OCI-LY1 (cell line): ENCODE data around the gene E2F4.

ENCODE experiments used
- H2AFZ ChIP-seq: fragments of 200-600 bp; sonication (generic), shearing (Covaris generic); 2 replicates; pipeline ENCODE4 v1.6.0; 2014; ENCODE audit warnings: antibody characterized with exemption, mild to moderate bottlenecking, low read length
- H3F3A ChIP-seq: fragments of 200-600 bp; sonication (generic), shearing (Covaris generic); 2 replicates; pipeline ENCODE4 v1.6.0; 2014; ENCODE audit warnings: mild to moderate bottlenecking, antibody characterized with exemption, low read length, moderate library complexity; ENCODE audit not compliant: insufficient read depth
- H3K27ac ChIP-seq: fragments of 200-600 bp; sonication (generic); 2 replicates; pipeline ENCODE4 v1.5.1; 2014; ENCODE audit warnings: low read length, mixed run types, mild to moderate bottlenecking, low read depth; ENCODE audit not compliant: poor library complexity, severe bottlenecking
- H3K27me3 ChIP-seq: fragments of 200-600 bp; sonication (generic); 2 replicates; pipeline ENCODE4 v1.6.0; 2014; ENCODE audit warnings: antibody characterized with exemption, mild to moderate bottlenecking, low read length, moderate library complexity; ENCODE audit not compliant: insufficient read depth
- H3K36me3 ChIP-seq: fragments of 200-600 bp; sonication (generic); 2 replicates; pipeline ENCODE4 v1.6.1; 2014; ENCODE audit warnings: mild to moderate bottlenecking, antibody characterized with exemption, low read length, moderate library complexity, mixed read lengths; ENCODE audit not compliant: insufficient read depth
- H3K4me1 ChIP-seq: fragments of 200-600 bp; sonication (generic); 2 replicates; pipeline ENCODE4 v1.5.1; 2014; ENCODE audit warnings: mild to moderate bottlenecking, low read length, moderate library complexity; ENCODE audit not compliant: insufficient read depth, severe bottlenecking
- H3K4me2 ChIP-seq: fragments of 200-600 bp; sonication (generic), shearing (Covaris generic); 2 replicates; pipeline ENCODE4 v1.6.1; 2014; ENCODE audit warnings: low read length
- H3K4me3 ChIP-seq: fragments of 200-600 bp; sonication (generic); 2 replicates; pipeline ENCODE4 v1.5.1; 2014; ENCODE audit warnings: low read length, low read depth, mild to moderate bottlenecking, mixed read lengths; ENCODE audit not compliant: poor library complexity, severe bottlenecking
- H3K79me2 ChIP-seq: fragments of 200-600 bp; shearing (Covaris generic); 2 replicates; pipeline ENCODE4 v1.6.1; 2016; ENCODE audit warnings: mixed run types, low read length, mixed read lengths; ENCODE audit not compliant: insufficient read depth
- H3K9ac ChIP-seq: fragments of 200-600 bp; sonication (generic), shearing (Covaris generic); 2 replicates; pipeline ENCODE4 v1.6.1; 2014; ENCODE audit warnings: mild to moderate bottlenecking, low read length, mixed read lengths
- H3K9me2 ChIP-seq: fragments of 200-600 bp; sonication (generic), shearing (Covaris generic); 2 replicates; pipeline ENCODE4 v1.6.1; 2014; ENCODE audit warnings: low read depth, mild to moderate bottlenecking, low read length, mixed read lengths
- H3K9me3 ChIP-seq: fragments of 200-600 bp; shearing (Covaris generic); 2 replicates; pipeline ENCODE4 v1.6.1; 2014; ENCODE audit warnings: low read length, mixed read lengths
- H4K20me1 ChIP-seq: fragments of 200-600 bp; sonication (generic), shearing (Covaris generic); 2 replicates; pipeline ENCODE4 v1.6.0; 2016; ENCODE audit warnings: mild to moderate bottlenecking, low read length; ENCODE audit not compliant: insufficient read depth
- CTCF ChIP-seq: fragments of 200-600 bp; sonication (generic), shearing (Covaris generic); IDR thresholded peaks from 2 replicates; pipeline ENCODE4 v1.5.1; 2017; ENCODE audit warnings: mild to moderate bottlenecking, antibody characterized with exemption, low read length, moderate library complexity, mixed read lengths
- EZH2 ChIP-seq: fragments of 200-600 bp; sonication (generic), shearing (Covaris generic); IDR thresholded peaks from 2 replicates; pipeline ENCODE4 v1.8.0; 2017; ENCODE audit warnings: borderline replicate concordance, mixed run types, mild to moderate bottlenecking, antibody characterized with exemption, low read length, moderate library complexity, mixed read lengths

Gene E2F4

DNA sequence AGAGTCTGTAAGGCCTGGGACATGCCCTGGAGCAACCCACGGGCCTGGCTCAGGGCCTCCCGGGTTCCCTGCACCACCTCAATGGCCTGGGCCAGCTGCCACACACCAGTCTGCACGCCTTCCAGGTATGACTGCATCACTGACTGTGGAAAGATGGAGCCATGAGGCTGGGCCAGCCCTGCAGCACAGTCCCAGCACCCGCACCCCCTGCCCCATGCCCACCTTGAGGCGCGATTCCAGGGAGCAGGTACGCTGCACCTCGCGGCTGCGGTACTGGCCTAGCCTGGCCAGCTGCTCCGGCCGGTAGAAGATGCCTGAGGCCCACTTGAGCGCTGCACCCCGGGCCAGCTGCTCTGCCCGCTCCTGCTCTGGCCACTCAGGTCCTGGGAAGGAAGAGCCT is 3.2 kb upstream of the E2F4 start:
- H3K79me2 ChIP-seq: peaks cover 16% of the 10 kb centered on the region
- peaks cover 19% of the 10 kb centered on the region for H3K4me1 ChIP-seq
- H3K9ac ChIP-seq: no peak overlapping the region
- no peak overlapping the region for H2AFZ ChIP-seq
- TF ChIP-seq EZH2 (no peak), CTCF (no peak)
- H3K9me3 ChIP-seq: no peaks in the 10 kb centered on the region
- no peak overlapping the region for H3K27ac ChIP-seq
- no peaks in the 10 kb centered on the region for H3K9me2 ChIP-seq
- H3K36me3 ChIP-seq: peaks cover 4% of the 10 kb centered on the region; the same call in 1 of the 2 replicates
- no peak overlapping the region for H3K4me2 ChIP-seq
- no peaks in the 10 kb centered on the region for H4K20me1 ChIP-seq
- H3K27me3 ChIP-seq: no peaks in the 10 kb centered on the region
- H3K4me3 ChIP-seq: no peak overlapping the region
- no peaks in the 10 kb centered on the region for H3F3A ChIP-seq

DNA sequence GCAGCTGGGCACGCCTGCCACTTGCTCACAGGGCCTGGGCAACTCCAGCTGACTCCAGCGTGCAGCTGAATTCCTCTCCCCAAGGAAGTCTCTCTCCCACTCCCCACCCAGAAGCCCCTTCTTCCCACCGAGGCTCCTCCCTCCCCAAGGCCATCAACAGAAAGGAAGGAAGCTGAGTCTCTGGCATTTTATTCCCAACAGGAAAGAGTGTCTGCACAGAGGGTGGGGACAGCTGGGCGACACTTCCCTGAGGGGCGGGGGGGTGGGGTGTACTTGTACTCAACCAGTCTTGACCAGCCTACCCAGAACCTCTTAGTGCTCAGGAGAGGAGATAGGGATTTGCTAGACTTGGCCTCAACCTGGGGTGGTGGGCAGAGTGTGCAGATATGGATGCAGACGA is 1.9 kb upstream of the E2F4 start, which contains the start of gene EXOC3L1:
TSS of gene EXOC3L1 (minus strand) at position 96 of the 400 bp plus-strand sequence. CDS start 460 bp downstream, outside the sequence.
- Histone ChIP-seq H3K79me2 (peaks cover 16% of the 10 kb centered on the region), H3K4me3 (no peak within 1 kb of the TSS), H3F3A (no peaks in the 10 kb centered on the region), H3K9me2 (no peaks in the 10 kb centered on the region), H3K9me3 (no peaks in the 10 kb centered on the region), H2AFZ (no peak within 1 kb of the TSS), H3K27me3 (no peaks in the 10 kb centered on the region), H3K4me1 (peaks cover 15% of the 10 kb centered on the region), H4K20me1 (no peaks in the 10 kb centered on the region), H3K4me2 (no peak within 1 kb of the TSS), H3K36me3 (peaks cover 16% of the 10 kb centered on the region), H3K9ac (no peak within 1 kb of the TSS), H3K27ac (no peak within 1 kb of the TSS)
- TF ChIP-seq CTCF (no peak), EZH2 (no peak)

DNA sequence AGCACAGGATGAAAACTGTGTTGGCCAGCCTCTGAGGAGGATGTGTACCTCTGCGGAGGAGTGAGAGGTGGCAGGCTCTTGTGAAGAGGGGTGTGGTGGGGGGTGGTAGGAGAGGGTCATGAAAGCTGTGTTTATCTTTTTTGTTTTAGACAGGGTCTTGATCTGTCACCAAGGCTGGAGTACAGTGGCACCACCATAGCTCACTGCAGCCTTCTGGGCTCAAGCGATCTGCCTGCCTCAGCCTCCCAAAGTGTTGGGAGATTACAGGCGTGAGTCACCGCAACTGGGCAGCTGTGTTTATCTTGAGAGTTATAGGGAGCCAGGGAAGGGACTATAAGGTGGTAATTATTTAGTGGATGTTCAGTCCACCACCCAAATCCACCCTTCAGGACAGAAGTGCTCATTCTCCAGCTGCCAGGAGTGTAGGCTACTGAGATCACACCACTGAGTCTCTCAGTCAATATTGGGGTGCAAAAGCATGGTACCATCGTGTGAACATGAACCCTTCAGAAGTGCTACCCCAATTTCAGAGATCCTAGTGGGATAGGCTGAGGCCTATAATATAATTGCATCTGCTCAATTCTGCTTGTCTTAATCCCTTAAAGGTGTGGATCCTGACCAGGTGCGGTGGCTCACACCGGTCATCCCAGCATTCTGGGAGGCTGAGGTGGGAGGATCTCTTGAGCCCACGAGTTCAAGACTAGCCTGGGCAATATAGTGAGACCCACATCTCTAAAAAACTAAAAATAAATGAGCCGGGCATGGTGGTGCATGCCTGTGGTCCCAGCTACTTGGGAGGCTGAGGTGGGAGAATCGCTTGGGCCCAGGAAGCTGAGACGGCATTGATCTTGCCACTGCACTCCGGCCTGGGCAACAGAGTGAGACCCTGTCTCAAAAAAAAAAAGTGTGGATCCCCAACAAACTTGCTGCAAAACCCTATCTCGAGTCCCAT is 1.2 kb upstream of the E2F4 start:
- Histone ChIP-seq H2AFZ (no peak overlapping the region), H3K27me3 (no peaks in the 10 kb centered on the region), H4K20me1 (no peaks in the 10 kb centered on the region), H3K9ac (no peak overlapping the region), H3K4me3 (no peak overlapping the region), H3K4me1 (peaks cover 15% of the 10 kb centered on the region), H3K9me3 (no peaks in the 10 kb centered on the region), H3K4me2 (no peak overlapping the region), H3K36me3 (peaks cover 23% of the 10 kb centered on the region), H3F3A (no peaks in the 10 kb centered on the region), H3K79me2 (peaks cover 16% of the 10 kb centered on the region), H3K9me2 (no peaks in the 10 kb centered on the region), H3K27ac (no peak overlapping the region)
- TF ChIP-seq CTCF: no peak
- TF ChIP-seq EZH2: no peak
